Measurements from ENCODE around the gene CHRNA4.

- TF ChIP-seq CTCF (IDR thresholded peaks at IDR 0.05; ENCODE audit: borderline replicate concordance, extremely low read depth, low read length, poor library complexity, severe bottlenecking) (no peak), EZH2 (IDR thresholded peaks at IDR 0.05; ENCODE audit: borderline replicate concordance, low read depth, low read length, severe bottlenecking) (no peak)
Observed at GRCh38 chr20:63409066-63409833, 48.1 kb upstream of the CHRNA4 start.
